UCSD-AML1 (cell line): ENCODE results near the gene PALMD.

ENCODE experiments used
- DNase-seq: peaks from one replicate; lab custom pipeline; 2025; ENCODE audit not compliant: unreplicated experiment; lab: John Stamatoyannopoulos, UW

The PALMD gene

GRCh38 chr1:99645699-99646531 is at the start of gene PALMD:
Gene PALMD (plus strand): TSS chr1:99646113. CDS start chr1:99646318, 205 bp downstream.
- DNase-seq, result peak; percentile 9

GRCh38 chr1:99598738-99599411 is 47.0 kb upstream of the PALMD start:
- DNase-seq, result no peak

GRCh38 chr1:99599678-99600175 is 46.2 kb upstream of the PALMD start:
- no peak for DNase-seq

GRCh38 chr1:99600782-99601181 is 45.1 kb upstream of the PALMD start:
- DNase-seq, result no peak

GRCh38 chr1:99601208-99601607 is 44.7 kb upstream of the PALMD start:
- DNase-seq, result no peak

GRCh38 chr1:99601709-99602403 is 44.1 kb upstream of the PALMD start:
- no peak for DNase-seq

GRCh38 chr1:99602404-99602969 is 43.4 kb upstream of the PALMD start:
- DNase-seq, result no peak

- no peak for DNase-seq
Observed at GRCh38 chr1:99603699-99604560, 42.0 kb upstream of the PALMD start.

- no peak for DNase-seq
Observed at GRCh38 chr1:99606306-99606705, 39.6 kb upstream of the PALMD start.

GRCh38 chr1:99607590-99607989 is 38.3 kb upstream of the PALMD start:
- no peak for DNase-seq

- DNase-seq, result no peak
Observed at GRCh38 chr1:99608058-99608457, 37.9 kb upstream of the PALMD start.

GRCh38 chr1:99613716-99614115 is 32.2 kb upstream of the PALMD start:
- no peak for DNase-seq

GRCh38 chr1:99614728-99615127 is 31.2 kb upstream of the PALMD start:
- no peak for DNase-seq

- DNase-seq, result no peak
Observed at GRCh38 chr1:99619583-99619982, 26.3 kb upstream of the PALMD start.

GRCh38 chr1:99621340-99621901 is 24.5 kb upstream of the PALMD start:
- no peak for DNase-seq

GRCh38 chr1:99622702-99623347 is 23.1 kb upstream of the PALMD start:
- no peak for DNase-seq

GRCh38 chr1:99623554-99623953 is 22.4 kb upstream of the PALMD start:
- DNase-seq, result no peak

- no peak for DNase-seq
Observed at GRCh38 chr1:99627615-99628014, 18.3 kb upstream of the PALMD start.

- DNase-seq, result no peak
Observed at GRCh38 chr1:99629164-99629563, 16.7 kb upstream of the PALMD start.
